Common myeloid progenitor, CD34-positive (primary cell): Measurements from ENCODE around the gene SHISA6.

ENCODE experiments used
- CTCF ChIA-PET: fragments of 350-600 bp; sonication (Branson Sonifier 250); formaldehyde crosslinking; loops from one replicate; lab custom pipeline; 2021; ENCODE audit warnings: antibody characterized with exemption; lab: Charles Lee
- POLR2A ChIA-PET: fragments of 350-600 bp; sonication (Branson Sonifier 250); formaldehyde crosslinking; loops from one replicate; lab custom pipeline; 2021; ENCODE audit warnings: antibody characterized with exemption; lab: Charles Lee
- DNase-seq, 3 donors: peaks; one replicate each; pipeline versions ENCODE4 v3.0.0 to v3.0.0-alpha.2; 2013
- H3K27ac ChIP-seq, 2 experiments: 1 replicate in 1 of 2; 2 replicates in 1 of 2; pipeline ENCODE4 v1.7.0; 2013; ENCODE audit warnings: inconsistent platforms in 2 of 2, low read length in 2 of 2, mild to moderate bottlenecking in 2 of 2, low read depth in 1 of 2, moderate library complexity in 1 of 2; ENCODE audit not compliant: severe bottlenecking in 2 of 2, insufficient read depth in 1 of 2, poor library complexity in 1 of 2
- H3K27me3 ChIP-seq, 5 experiments: replicated peaks in 2 of 5; 1 replicate in 3 of 5; 2 replicates in 2 of 5; pipeline versions ENCODE4 v1.6.1 to v1.7.0; 2013; ENCODE audit warnings: low read length in 4 of 5, mild to moderate bottlenecking in 2 of 5, moderate library complexity in 2 of 5, inconsistent platforms in 1 of 5; ENCODE audit not compliant: insufficient read depth in 5 of 5, control insufficient read depth in 4 of 5
- H3K36me3 ChIP-seq, 4 experiments: 1 replicate in 2 of 4; 2 replicates in 2 of 4; pipeline versions ENCODE4 v1.6.1 to v1.7.0; 2013; ENCODE audit warnings: low read length in 3 of 4, control low read depth in 1 of 4, mild to moderate bottlenecking in 1 of 4; ENCODE audit not compliant: control insufficient read depth in 4 of 4, insufficient read depth in 4 of 4
- H3K4me1 ChIP-seq, 4 experiments: 1 replicate in 3 of 4; 2 replicates in 1 of 4; pipeline versions ENCODE4 v1.6.1 to v1.7.1; 2013; ENCODE audit warnings: low read length in 3 of 4, mild to moderate bottlenecking in 3 of 4, control low read depth in 1 of 4, inconsistent platforms in 1 of 4, moderate library complexity in 1 of 4; ENCODE audit not compliant: control insufficient read depth in 4 of 4, insufficient read depth in 4 of 4; ENCODE audit errors: control extremely low read depth in 1 of 4
- H3K4me3 ChIP-seq, 7 experiments: 1 replicate in 4 of 7; 2 replicates in 3 of 7; pipeline versions ENCODE4 v1.5.1 to v1.7.0; 2013; ENCODE audit warnings: mild to moderate bottlenecking in 7 of 7, low read length in 6 of 7, moderate library complexity in 6 of 7, inconsistent platforms in 2 of 7, low read depth in 2 of 7, control low read depth in 1 of 7; ENCODE audit not compliant: insufficient read depth in 4 of 7, control insufficient read depth in 1 of 7; ENCODE audit errors: extremely low read depth in 1 of 7
- H3K9me3 ChIP-seq, 5 experiments: 1 replicate in 4 of 5; 2 replicates in 1 of 5; pipeline versions ENCODE4 v1.6.1 to v1.7.1; 2013; ENCODE audit warnings: low read length in 4 of 5, mild to moderate bottlenecking in 2 of 5, inconsistent platforms in 1 of 5, low read depth in 1 of 5, moderate library complexity in 1 of 5; ENCODE audit not compliant: control insufficient read depth in 4 of 5, insufficient read depth in 2 of 5; ENCODE audit errors: control extremely low read depth in 1 of 5
- WGBS: methylation state at CpG from one replicate; pipeline ENCODE4 v1.1.5; 2013; ENCODE audit not compliant: insufficient coverage; 5-methylcytosine and 5-hydroxymethylcytosine counted together

The SHISA6 gene

DNA sequence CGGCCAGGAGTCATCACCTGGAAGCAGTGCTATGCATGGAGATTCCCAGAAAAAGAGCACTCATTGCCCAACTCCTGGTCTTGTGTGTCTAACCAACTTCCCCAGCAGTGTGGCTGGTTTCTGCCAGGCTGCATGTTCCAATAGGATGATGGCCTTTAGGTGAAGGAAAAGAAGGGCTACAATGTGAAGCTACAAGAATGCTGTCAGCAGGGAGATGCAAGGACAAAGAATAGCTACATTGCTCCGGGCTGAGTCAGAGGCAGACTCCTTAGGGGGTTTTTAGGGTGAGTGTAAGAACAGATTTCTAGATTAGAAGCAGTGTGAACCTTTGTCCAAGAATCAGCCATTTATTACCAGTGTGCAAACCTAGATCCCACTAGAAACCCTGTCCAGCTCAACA, 294.2 kb downstream of the SHISA6 start:
- POLR2A ChIA-PET: no interaction called here
- WGBS: 82% methylated on average over 2 of the region's 2 CpGs
- CTCF ChIA-PET: interaction anchor here (1.3 kb wide), 1 partner anchor 12 kb away, joined by 3 read pairs; no protein-coding TSS in a partner anchor

DNA sequence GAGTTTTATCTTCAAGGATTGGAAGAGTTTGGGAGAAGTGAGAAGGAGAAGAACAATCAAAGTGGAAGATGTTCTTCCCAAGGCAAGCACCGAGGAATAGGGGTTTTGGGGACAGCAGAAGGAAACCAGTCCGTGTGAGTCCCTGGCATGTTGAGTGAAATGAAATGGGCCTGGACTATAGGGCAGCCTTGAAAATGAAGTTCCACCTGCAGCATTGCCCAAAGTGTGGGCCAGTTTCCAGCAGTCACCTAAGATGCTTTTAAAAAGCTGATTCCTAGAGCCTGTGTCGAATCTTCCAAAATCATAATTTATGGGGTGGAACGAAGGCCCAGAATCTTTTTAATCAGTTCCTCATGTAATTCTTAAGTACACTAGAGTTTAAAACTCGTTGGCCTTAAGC, 297.4 kb downstream of the SHISA6 start:
- Histone ChIP-seq H3K4me1 (no peaks in the 10 kb centered on the region), H3K36me3 (no peaks in the 10 kb centered on the region), H3K27ac (no peak overlapping the region), H3K4me3 (no peak overlapping the region), H3K27me3 (no peaks in the 10 kb centered on the region), H3K9me3 (peaks cover 0 to 15% (median 8%) of the 10 kb centered on the region in 5 experiments)
- CTCF ChIA-PET: no interaction called here
- POLR2A ChIA-PET: no interaction called here
- 84% methylated on average over 4 of the region's 5 CpGs for WGBS
- DNase-seq: no peak

More for the DNA sequence above, 294.2 kb downstream of the SHISA6 start:
- Histone ChIP-seq H3K4me1 (no peaks in the 10 kb centered on the region), H3K27me3 (no peaks in the 10 kb centered on the region), H3K9me3 (peaks cover 0 to 8% (median 3%) of the 10 kb centered on the region in 5 experiments), H3K27ac (no peak overlapping the region), H3K36me3 (no peaks in the 10 kb centered on the region), H3K4me3 (no peak overlapping the region)
- no peak for DNase-seq

DNA sequence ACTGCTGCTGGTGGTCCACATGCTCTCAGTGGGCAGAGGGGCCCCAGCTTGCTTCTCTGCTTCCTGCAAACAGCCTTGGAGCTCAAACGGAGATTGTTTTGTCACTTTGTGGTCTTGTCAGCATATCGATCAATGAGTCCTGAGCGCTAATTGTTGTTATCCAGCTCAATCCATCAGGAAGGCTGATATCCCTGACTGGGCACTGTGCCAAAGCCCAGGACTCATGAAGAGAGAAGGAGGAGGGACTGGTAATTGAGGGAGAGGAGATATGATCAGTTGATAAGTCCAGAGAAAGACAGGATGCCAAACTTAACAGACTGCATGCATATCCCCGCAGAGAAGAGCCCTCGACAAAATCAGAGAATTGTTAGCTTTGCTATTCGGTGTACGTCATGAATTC, 298.6 kb downstream of the SHISA6 start:
- no peak for DNase-seq
- CTCF ChIA-PET: no interaction called here
- no peak overlapping the region for H3K27ac ChIP-seq
- 75% methylated on average over 7 of the region's 7 CpGs for WGBS
- H3K36me3 ChIP-seq: no peaks in the 10 kb centered on the region
- H3K4me3 ChIP-seq: no peak overlapping the region
- H3K4me1 ChIP-seq: no peaks in the 10 kb centered on the region
- H3K27me3 ChIP-seq: no peaks in the 10 kb centered on the region
- H3K9me3 ChIP-seq: peaks cover 0 to 15% (median 8%) of the 10 kb centered on the region in 5 experiments
- POLR2A ChIA-PET: no interaction called here

DNA sequence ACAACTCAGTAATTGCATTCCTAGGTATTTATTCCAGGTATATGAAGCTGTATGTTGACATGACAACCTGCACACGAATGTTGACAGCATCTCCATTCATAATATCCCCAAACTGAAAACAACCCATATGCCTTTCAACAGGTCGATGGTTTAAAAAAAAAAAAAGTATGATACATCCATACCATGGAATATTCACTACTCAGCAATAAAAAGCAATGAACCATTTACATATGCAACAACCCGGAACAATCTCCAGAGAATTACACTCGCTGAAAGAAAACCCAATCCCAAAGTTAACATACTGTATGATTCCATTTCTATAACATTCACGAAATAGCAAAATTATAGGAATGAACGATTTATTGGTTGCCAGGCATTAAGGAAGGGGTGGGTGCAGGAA, 304.0 kb downstream of the SHISA6 start:
- no peak overlapping the region for H3K4me3 ChIP-seq
- H3K4me1 ChIP-seq: no peaks in the 10 kb centered on the region
- H3K27me3 ChIP-seq: no peaks in the 10 kb centered on the region
- no peaks in the 10 kb centered on the region for H3K36me3 ChIP-seq
- no peak for DNase-seq
- H3K27ac ChIP-seq: no peak overlapping the region
- ChIA-PET CTCF (no interaction called here), POLR2A (no interaction called here)
- peaks cover 0 to 15% (median 6%) of the 10 kb centered on the region in 5 experiments for H3K9me3 ChIP-seq
- WGBS: 80% methylated on average over 1 of the region's 6 CpGs

DNA sequence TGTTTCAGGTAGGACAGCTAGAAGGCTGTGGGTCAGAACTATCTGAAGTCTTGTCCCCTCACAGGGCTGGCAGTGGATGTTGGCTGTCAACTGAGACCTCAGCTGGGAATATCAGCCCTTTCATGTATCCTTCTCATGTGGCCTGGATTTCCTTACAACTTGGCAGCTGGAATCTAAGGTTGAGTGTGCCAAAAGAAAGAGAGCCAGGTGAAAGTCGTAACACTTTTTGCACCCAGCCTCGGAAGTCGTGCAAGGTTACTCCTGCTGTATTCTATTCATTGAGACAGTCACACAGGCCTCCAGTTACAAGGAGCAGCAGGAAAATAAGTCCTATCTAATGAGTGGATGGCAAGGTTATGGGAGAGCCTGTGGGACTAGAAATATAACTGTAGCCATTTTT, 304.7 kb downstream of the SHISA6 start:
- POLR2A ChIA-PET: no interaction called here
- H3K9me3 ChIP-seq: peaks cover 0 to 14% (median 4%) of the 10 kb centered on the region in 5 experiments
- no peaks in the 10 kb centered on the region for H3K4me1 ChIP-seq
- DNase-seq: no peak
- WGBS: no CpG with 5 or more reads among the region's 3 CpGs
- CTCF ChIA-PET: no interaction called here
- H3K36me3 ChIP-seq: no peaks in the 10 kb centered on the region
- H3K27me3 ChIP-seq: no peaks in the 10 kb centered on the region
- no peak overlapping the region for H3K27ac ChIP-seq
- H3K4me3 ChIP-seq: no peak overlapping the region

DNA sequence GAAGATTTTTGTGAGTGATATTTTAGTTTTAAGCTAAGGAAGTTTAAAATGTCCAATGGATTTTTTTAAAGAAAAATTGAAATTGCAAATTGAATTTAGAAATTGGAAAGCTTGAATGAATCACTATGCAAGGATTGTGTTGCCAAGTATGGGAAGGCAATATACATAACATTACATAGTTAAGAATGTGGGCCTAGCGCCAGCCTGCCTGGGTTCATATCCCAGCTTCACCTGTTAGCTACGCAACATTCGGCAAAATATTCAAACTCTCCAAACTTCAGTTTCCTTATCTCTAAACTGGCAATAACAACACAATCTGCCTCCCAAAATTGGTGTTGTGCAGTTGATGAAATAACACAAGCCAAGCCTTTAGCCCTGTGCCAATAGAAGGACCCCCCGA, 306.8 kb downstream of the SHISA6 start:
- H3K9me3 ChIP-seq: peaks cover 0 to under 1% (median 0%) of the 10 kb centered on the region in 5 experiments
- WGBS: 100% methylated on average over 1 of the region's 4 CpGs
- H3K27ac ChIP-seq: no peak overlapping the region
- CTCF ChIA-PET: no interaction called here
- no peaks in the 10 kb centered on the region for H3K36me3 ChIP-seq
- no peak for DNase-seq
- POLR2A ChIA-PET: no interaction called here
- no peaks in the 10 kb centered on the region for H3K27me3 ChIP-seq
- H3K4me1 ChIP-seq: no peaks in the 10 kb centered on the region
- no peak overlapping the region for H3K4me3 ChIP-seq

DNA sequence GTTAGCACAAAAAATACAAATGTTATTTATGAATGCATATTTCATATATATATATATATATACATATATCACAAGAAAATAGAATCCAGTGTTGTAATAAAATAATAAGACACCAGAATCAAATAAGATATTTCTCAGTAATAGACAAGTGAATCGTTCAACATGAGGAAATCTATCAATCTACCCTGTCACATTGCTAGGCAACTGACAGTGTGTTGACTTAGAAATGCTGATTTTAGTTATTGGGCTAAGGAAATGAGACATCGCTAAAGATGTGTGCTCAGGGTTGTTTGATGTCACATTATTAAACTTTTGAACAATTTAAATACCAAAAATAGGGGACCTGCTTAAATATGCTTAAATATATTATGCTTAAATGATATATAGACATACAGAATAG, 307.4 kb downstream of the SHISA6 start:
- POLR2A ChIA-PET: no interaction called here
- no peaks in the 10 kb centered on the region for H3K36me3 ChIP-seq
- CTCF ChIA-PET: no interaction called here
- H3K27me3 ChIP-seq: no peaks in the 10 kb centered on the region
- no peak overlapping the region for H3K4me3 ChIP-seq
- H3K4me1 ChIP-seq: no peaks in the 10 kb centered on the region
- no peak overlapping the region for H3K27ac ChIP-seq
- DNase-seq: no peak
- WGBS: no CpG with 5 or more reads among the region's 2 CpGs
- H3K9me3 ChIP-seq: no peaks in the 10 kb centered on the region
